ENCODE results near the gene POLN.
A peak's percentile ranks its signal among the peaks of the same experiment; 100 is the strongest.
"Not testable (repeated sequence)": the region's sequence is repeated elsewhere in the genome, so short reads cannot be mapped to it uniquely, and the experiment has no call there.

POLN gene

DNA sequence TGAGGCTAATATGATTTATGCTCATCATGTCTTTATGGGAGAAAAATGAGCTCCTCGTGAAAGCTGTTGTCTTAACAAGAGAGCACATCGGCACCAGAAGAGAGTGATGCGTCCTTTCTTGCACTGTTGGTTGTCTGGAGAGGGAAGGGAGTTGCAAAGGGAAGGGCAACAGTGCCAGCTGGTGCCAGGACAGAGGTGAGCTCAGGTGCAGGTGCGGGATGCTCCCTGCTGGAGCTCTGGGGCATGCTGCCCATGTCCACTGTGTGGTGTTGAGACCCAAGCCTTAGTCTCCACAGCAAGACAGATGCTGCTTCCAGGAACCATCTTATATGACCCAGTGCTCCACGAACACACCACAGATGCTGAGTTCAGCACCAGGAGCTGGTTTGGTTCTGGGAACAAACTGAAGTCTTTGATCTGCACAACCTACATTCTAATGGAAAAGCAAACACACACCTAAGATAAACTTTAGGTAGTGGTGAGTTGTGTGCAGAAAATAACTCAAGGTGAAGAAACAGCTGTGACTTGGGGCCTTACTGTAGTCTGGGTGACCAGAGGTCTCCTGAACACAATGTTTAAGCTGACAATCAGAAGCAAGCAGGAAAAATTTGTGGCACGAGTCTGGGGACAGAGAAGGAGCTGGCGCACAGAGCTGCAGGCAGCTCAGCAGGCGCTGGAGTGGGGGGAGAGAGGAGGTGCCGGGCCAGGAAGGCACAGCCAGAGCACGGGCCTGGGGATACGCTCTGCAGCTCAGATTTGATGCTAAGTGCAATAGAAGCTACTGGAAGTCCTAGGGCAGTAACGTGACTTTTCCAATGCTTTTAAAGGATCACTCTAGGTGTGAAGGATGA is 73.2 kb downstream of the POLN start:
- peak overlapping the region; percentile 64 for H3K27ac Mint-ChIP-seq
- H3K27me3 Mint-ChIP-seq (ENCODE audit: low read depth), result no peaks in the 10 kb centered on the region
- H3K36me3 Mint-ChIP-seq (ENCODE audit: low read depth), result peaks cover 35% of the 10 kb centered on the region
- no peaks in the 10 kb centered on the region for H3K9me3 Mint-ChIP-seq
- H3K4me1 Mint-ChIP-seq (ENCODE audit: low read depth), result peaks cover 61% of the 10 kb centered on the region
- peak overlapping the region; percentile 50 for H3K4me3 Mint-ChIP-seq

- Mint-ChIP-seq H3K4me3 (no peak overlapping the region), H3K4me1 (ENCODE audit: low read depth) (peaks cover 40% of the 10 kb centered on the region), H3K36me3 (ENCODE audit: low read depth) (peaks cover 31% of the 10 kb centered on the region), H3K9me3 (no peaks in the 10 kb centered on the region), H3K27ac (peak overlapping the region; percentile 49), H3K27me3 (ENCODE audit: low read depth) (no peaks in the 10 kb centered on the region)
These were observed 75.7 kb downstream of the POLN start for GRCh38 chr4:2166253-2166652.

DNA sequence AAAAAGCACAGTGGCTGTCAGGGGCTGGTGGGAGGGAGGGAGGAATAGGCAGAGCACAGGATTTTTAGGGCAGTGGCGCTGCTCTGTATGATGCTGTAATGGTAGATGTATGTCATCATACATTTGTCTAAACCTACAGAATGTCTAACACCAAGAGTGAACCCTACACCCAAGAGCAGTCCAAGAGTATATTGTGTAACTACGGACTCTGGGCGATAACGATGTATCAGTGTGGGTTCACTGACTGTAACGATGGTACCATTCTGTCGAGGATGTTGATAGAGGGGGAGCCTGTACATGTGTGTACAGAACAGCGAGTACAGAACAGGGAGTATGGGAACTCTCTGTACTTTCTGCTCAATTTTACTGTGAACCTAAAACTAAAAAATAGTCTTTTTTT is 76.5 kb downstream of the POLN start:
- peaks cover 28% of the 10 kb centered on the region for H3K36me3 Mint-ChIP-seq (ENCODE audit: low read depth)
- no peaks in the 10 kb centered on the region for H3K27me3 Mint-ChIP-seq (ENCODE audit: low read depth)
- H3K27ac Mint-ChIP-seq, result no peak overlapping the region
- H3K4me3 Mint-ChIP-seq, result no peak overlapping the region
- H3K4me1 Mint-ChIP-seq (ENCODE audit: low read depth), result peaks cover 33% of the 10 kb centered on the region
- H3K9me3 Mint-ChIP-seq, result no peaks in the 10 kb centered on the region

- no peak overlapping the region for H3K27ac Mint-ChIP-seq
- H3K36me3 Mint-ChIP-seq (ENCODE audit: low read depth), result peaks cover 21% of the 10 kb centered on the region
- no peaks in the 10 kb centered on the region for H3K27me3 Mint-ChIP-seq (ENCODE audit: low read depth)
- no peaks in the 10 kb centered on the region for H3K9me3 Mint-ChIP-seq
- H3K4me3 Mint-ChIP-seq, result no peak overlapping the region
- H3K4me1 Mint-ChIP-seq (ENCODE audit: low read depth), result peaks cover 18% of the 10 kb centered on the region
These were observed 78.6 kb downstream of the POLN start for GRCh38 chr4:2163311-2163821.

- H3K4me1 Mint-ChIP-seq (ENCODE audit: low read depth); H3K9me3 Mint-ChIP-seq; H3K27ac Mint-ChIP-seq; H3K27me3 Mint-ChIP-seq (ENCODE audit: low read depth); H3K4me3 Mint-ChIP-seq: not testable (repeated sequence)
- peaks cover 10% of the 10 kb centered on the region for H3K36me3 Mint-ChIP-seq (ENCODE audit: low read depth)
These were observed 80.7 kb downstream of the POLN start for GRCh38 chr4:2161092-2161703.

- no peaks in the 10 kb centered on the region for H3K4me1 Mint-ChIP-seq (ENCODE audit: low read depth)
- H3K27ac Mint-ChIP-seq, result no peak overlapping the region
- H3K9me3 Mint-ChIP-seq, result peaks cover 4% of the 10 kb centered on the region
- no peak overlapping the region for H3K4me3 Mint-ChIP-seq
- H3K27me3 Mint-ChIP-seq (ENCODE audit: low read depth), result no peaks in the 10 kb centered on the region
- H3K36me3 Mint-ChIP-seq (ENCODE audit: low read depth), result peaks cover 7% of the 10 kb centered on the region
These were observed 82.0 kb downstream of the POLN start for GRCh38 chr4:2159931-2160330.

DNA sequence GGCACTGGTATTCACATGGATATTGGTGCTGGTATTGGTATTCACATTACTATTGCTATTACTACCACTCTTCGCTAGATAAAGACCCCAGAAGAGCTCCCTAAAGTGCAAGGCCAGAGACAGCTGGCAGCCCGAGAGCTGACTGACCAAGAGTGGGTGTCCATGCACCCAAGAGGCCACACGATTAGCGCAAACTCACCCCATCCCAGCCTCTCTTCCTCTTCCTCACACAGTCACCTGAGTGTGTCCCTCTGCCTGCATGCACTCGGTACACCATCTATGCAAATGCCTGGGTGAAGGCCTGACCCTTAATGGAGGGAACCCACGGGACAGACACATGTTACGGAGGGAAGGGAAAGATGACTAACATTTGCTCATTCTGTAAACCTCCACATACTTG is 86.7 kb downstream of the POLN start:
- H3K27ac Mint-ChIP-seq, result no peak overlapping the region
- H3K4me1 Mint-ChIP-seq (ENCODE audit: low read depth), result no peaks in the 10 kb centered on the region
- peaks cover 13% of the 10 kb centered on the region for H3K9me3 Mint-ChIP-seq
- H3K4me3 Mint-ChIP-seq, result no peak overlapping the region
- H3K27me3 Mint-ChIP-seq (ENCODE audit: low read depth), result peaks cover 14% of the 10 kb centered on the region
- peaks cover 8% of the 10 kb centered on the region for H3K36me3 Mint-ChIP-seq (ENCODE audit: low read depth)

DNA sequence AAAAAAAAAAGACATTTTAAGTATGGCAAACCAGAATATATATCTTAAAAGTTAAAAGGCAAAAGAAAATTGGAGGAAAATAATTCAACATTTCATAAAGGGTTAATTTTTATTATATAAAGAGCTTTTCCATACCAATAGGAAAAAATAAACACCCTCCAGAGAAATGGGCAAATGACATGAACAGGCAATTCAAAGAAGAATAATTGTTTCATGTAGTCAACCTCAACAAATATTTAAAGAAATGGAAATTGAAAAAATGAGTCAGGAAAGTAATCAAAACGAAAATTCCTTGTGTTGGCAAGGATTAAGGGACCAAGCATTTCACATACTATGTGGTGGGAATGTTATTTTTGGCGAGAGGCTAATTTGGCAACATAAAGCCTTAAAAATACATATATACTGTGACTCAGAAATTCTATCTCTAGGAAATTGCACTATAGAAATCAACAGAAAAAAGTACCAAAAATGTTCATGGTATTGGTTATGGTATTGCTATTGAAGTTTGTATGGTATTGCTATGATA is 87.6 kb downstream of the POLN start:
- peaks cover 14% of the 10 kb centered on the region for H3K27me3 Mint-ChIP-seq (ENCODE audit: low read depth)
- no peak overlapping the region for H3K27ac Mint-ChIP-seq
- peaks cover 8% of the 10 kb centered on the region for H3K36me3 Mint-ChIP-seq (ENCODE audit: low read depth)
- no peak overlapping the region for H3K4me3 Mint-ChIP-seq
- H3K4me1 Mint-ChIP-seq (ENCODE audit: low read depth), result no peaks in the 10 kb centered on the region
- peaks cover 13% of the 10 kb centered on the region for H3K9me3 Mint-ChIP-seq

GRCh38 chr4:2151544-2151943 is 90.4 kb downstream of the POLN start:
- no peak overlapping the region for H3K4me3 Mint-ChIP-seq
- peaks cover 10% of the 10 kb centered on the region for H3K36me3 Mint-ChIP-seq (ENCODE audit: low read depth)
- peaks cover 13% of the 10 kb centered on the region for H3K9me3 Mint-ChIP-seq
- peaks cover 14% of the 10 kb centered on the region for H3K27me3 Mint-ChIP-seq (ENCODE audit: low read depth)
- no peak overlapping the region for H3K27ac Mint-ChIP-seq
- no peaks in the 10 kb centered on the region for H3K4me1 Mint-ChIP-seq (ENCODE audit: low read depth)

DNA sequence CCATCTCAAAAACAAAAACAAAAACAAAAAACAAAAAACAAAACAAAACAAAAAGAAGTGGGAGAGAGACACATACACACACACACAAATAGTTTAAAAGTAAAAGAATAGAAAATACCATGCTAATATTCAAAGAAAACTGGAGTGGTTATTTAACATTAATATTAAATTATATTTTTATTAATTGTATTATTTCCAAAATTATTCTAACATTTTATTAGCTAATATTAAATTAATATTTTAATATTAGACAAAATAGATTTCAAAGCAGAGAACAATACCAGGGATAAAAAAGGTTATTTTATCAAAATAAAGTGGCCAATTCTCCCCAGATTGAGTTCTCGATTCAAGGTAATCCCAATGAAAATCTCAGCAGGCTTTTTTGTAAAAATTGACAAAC is 91.8 kb downstream of the POLN start:
- peaks cover 9% of the 10 kb centered on the region for H3K36me3 Mint-ChIP-seq (ENCODE audit: low read depth)
- H3K27ac Mint-ChIP-seq, result no peak overlapping the region
- no peaks in the 10 kb centered on the region for H3K4me1 Mint-ChIP-seq (ENCODE audit: low read depth)
- peaks cover 10% of the 10 kb centered on the region for H3K9me3 Mint-ChIP-seq
- peaks cover 14% of the 10 kb centered on the region for H3K27me3 Mint-ChIP-seq (ENCODE audit: low read depth)
- no peak overlapping the region for H3K4me3 Mint-ChIP-seq

DNA sequence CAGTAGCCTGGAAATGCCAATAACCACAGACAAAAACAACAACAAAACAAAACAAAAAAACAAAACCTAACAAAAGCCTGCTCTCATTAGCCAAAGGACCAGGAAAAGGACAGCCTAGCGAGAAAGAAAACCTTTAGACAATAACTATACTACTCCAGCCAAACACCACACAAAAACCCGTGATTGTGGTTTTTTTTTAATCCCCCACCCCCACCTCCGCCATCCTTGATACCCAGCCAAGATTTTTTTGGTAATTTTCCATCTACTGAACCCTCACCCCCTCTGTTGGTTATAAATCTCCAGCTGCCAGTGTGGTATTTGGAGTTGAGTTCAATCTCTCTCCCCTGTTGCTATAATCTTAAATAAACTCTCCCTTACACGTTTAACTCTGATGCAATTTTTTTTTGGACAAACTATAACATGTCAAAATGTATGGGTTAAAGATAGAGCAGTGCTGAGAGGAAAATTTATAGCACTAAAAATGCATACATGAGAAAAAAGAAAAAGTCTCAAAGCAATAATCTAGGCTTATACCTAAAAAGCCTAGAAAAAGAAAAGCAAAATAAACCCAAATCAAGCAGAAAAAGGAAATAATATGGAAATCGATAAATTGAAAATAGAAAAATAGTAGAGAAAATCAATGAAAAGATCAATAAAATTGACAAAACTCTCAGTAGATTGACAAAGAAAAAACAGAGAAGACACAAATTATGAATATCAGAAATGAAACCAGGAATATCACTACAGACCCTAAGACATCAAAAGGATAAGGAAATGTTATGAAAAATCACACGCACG is 99.1 kb downstream of the POLN start:
- Mint-ChIP-seq H3K4me1 (ENCODE audit: low read depth) (peaks cover 29% of the 10 kb centered on the region), H3K27me3 (ENCODE audit: low read depth) (no peaks in the 10 kb centered on the region), H3K9me3 (no peaks in the 10 kb centered on the region), H3K27ac (peak overlapping the region; percentile 43), H3K36me3 (ENCODE audit: low read depth) (peaks cover 12% of the 10 kb centered on the region), H3K4me3 (no peak overlapping the region)

- Mint-ChIP-seq H3K4me1 (ENCODE audit: low read depth) (peaks cover 29% of the 10 kb centered on the region), H3K9me3 (no peaks in the 10 kb centered on the region), H3K27me3 (ENCODE audit: low read depth) (no peaks in the 10 kb centered on the region), H3K4me3 (peak overlapping the region; percentile 15), H3K27ac (peak overlapping the region; percentile 77), H3K36me3 (ENCODE audit: low read depth) (peaks cover 9% of the 10 kb centered on the region)
These were observed 100.0 kb downstream of the POLN start for GRCh38 chr4:2141762-2142451.

GRCh38 chr4:2141022-2141761 is 100.7 kb downstream of the POLN start:
- no peak overlapping the region for H3K27ac Mint-ChIP-seq
- H3K4me3 Mint-ChIP-seq, result no peak overlapping the region
- H3K36me3 Mint-ChIP-seq (ENCODE audit: low read depth), result peaks cover 9% of the 10 kb centered on the region
- no peaks in the 10 kb centered on the region for H3K27me3 Mint-ChIP-seq (ENCODE audit: low read depth)
- H3K4me1 Mint-ChIP-seq (ENCODE audit: low read depth), result peaks cover 29% of the 10 kb centered on the region
- no peaks in the 10 kb centered on the region for H3K9me3 Mint-ChIP-seq
